ENCODE measurements around the gene WAPL. TPM values are rescaled to one million over a fixed set of nuclear protein-coding genes. Genes with fewer than 3 reads are reported as not detected.

Gene WAPL
- total RNA-seq, 3 donors from 2014 or later, result 32.9 to 37.2 (median 34.0) TPM

GRCh38 chr10:86556532-86556931, 34.9 kb upstream of the WAPL start:
- intact Hi-C loops (cut with DNase I, micrococcal nuclease), result no loop called here
- DNase-seq, result no peak
- Histone ChIP-seq H3K36me3 (ENCODE audit: low read depth) (no peaks in the 10 kb centered on the region), H3K4me3 (no peak overlapping the region), H3K9me3 (no peaks in the 10 kb centered on the region), H3K4me1 (ENCODE audit: low read depth) (no peaks in the 10 kb centered on the region)
- ATAC-seq, result no peak
- TF ChIP-seq, protein P1, sequence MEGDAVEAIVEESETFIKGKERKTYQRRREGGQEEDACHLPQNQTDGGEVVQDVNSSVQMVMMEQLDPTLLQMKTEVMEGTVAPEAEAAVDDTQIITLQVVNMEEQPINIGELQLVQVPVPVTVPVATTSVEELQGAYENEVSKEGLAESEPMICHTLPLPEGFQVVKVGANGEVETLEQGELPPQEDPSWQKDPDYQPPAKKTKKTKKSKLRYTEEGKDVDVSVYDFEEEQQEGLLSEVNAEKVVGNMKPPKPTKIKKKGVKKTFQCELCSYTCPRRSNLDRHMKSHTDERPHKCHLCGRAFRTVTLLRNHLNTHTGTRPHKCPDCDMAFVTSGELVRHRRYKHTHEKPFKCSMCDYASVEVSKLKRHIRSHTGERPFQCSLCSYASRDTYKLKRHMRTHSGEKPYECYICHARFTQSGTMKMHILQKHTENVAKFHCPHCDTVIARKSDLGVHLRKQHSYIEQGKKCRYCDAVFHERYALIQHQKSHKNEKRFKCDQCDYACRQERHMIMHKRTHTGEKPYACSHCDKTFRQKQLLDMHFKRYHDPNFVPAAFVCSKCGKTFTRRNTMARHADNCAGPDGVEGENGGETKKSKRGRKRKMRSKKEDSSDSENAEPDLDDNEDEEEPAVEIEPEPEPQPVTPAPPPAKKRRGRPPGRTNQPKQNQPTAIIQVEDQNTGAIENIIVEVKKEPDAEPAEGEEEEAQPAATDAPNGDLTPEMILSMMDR (IDR thresholded peaks at IDR 0.05), result no peak

DNA sequence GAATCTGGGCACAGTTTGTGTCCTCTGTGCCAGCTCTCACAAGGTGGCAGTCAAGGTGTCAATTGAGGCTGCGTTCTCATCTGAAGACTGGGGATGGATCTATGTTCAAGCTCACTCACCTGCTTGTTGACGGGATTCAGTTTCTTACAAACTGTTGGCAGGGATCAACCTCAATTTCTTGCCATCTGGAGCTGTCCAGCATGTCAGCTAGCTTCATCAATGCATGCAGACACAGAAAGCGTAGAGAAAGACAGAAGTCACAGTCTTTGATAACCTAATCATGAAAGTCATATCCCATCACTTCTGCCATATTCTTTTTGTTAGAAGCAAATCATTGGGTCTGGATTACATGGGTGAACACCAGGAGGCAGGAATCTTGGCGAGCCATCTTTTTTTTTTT, 32.0 kb upstream of the WAPL start:
- H3K36me3 ChIP-seq (ENCODE audit: low read depth), result no peaks in the 10 kb centered on the region
- H3K4me1 ChIP-seq (ENCODE audit: low read depth), result no peaks in the 10 kb centered on the region
- no peaks in the 10 kb centered on the region for H3K9me3 ChIP-seq
- no peak for ATAC-seq
- H3K4me3 ChIP-seq, result no peak overlapping the region
- TF ChIP-seq, protein P1 (IDR thresholded peaks at IDR 0.05), result no peak
- no peak for DNase-seq
- intact Hi-C loops (cut with DNase I, micrococcal nuclease), result no loop called here

- intact Hi-C loops (cut with DNase I, micrococcal nuclease), result no loop called here
- DNase-seq (no peak), ATAC-seq (no peak)
- Histone ChIP-seq H3K4me3 (no peak overlapping the region), H3K9me3 (no peaks in the 10 kb centered on the region), H3K4me1 (ENCODE audit: low read depth) (no peaks in the 10 kb centered on the region), H3K36me3 (ENCODE audit: low read depth) (no peaks in the 10 kb centered on the region)
- TF ChIP-seq, protein P1 (IDR thresholded peaks at IDR 0.05), result no peak
Observed at GRCh38 chr10:86553213-86553612, 31.6 kb upstream of the WAPL start.

- TF ChIP-seq, protein P1 (IDR thresholded peaks at IDR 0.05), result no peak
- Histone ChIP-seq H3K9me3 (no peaks in the 10 kb centered on the region), H3K36me3 (ENCODE audit: low read depth) (no peaks in the 10 kb centered on the region), H3K4me1 (ENCODE audit: low read depth) (no peaks in the 10 kb centered on the region), H3K4me3 (no peak overlapping the region)
- no peak for DNase-seq
- ATAC-seq, result no peak
- intact Hi-C loops (cut with DNase I, micrococcal nuclease), result no loop called here
Observed at GRCh38 chr10:86547296-86547695, 25.7 kb upstream of the WAPL start.

DNA sequence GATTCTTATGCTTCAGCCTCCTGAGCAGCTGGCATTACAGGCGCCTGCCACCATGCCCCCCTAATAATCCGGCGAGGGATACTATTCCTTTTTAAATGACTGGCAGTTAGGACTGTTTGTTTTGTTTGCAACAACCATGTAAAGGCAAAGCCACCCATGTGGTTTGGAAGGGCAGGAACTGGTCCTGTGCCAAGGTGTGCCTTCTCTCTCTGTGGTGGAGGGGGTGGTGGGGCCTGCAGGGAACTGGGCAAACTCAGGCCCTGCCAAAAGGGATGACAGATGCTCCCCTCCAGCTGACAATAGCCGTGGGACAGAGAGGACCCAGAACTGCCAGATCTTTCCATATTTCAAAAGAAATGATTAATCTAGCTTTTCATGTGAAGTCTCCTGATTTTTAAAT, 23.5 kb upstream of the WAPL start:
- TF ChIP-seq, protein P1 (IDR thresholded peaks at IDR 0.05), result no peak
- no peak for ATAC-seq
- intact Hi-C loops (cut with DNase I, micrococcal nuclease), result no loop called here
- no peak overlapping the region for H3K4me3 ChIP-seq
- no peaks in the 10 kb centered on the region for H3K36me3 ChIP-seq (ENCODE audit: low read depth)
- H3K4me1 ChIP-seq (ENCODE audit: low read depth), result no peaks in the 10 kb centered on the region
- H3K9me3 ChIP-seq, result no peaks in the 10 kb centered on the region
- DNase-seq, result no peak

DNA sequence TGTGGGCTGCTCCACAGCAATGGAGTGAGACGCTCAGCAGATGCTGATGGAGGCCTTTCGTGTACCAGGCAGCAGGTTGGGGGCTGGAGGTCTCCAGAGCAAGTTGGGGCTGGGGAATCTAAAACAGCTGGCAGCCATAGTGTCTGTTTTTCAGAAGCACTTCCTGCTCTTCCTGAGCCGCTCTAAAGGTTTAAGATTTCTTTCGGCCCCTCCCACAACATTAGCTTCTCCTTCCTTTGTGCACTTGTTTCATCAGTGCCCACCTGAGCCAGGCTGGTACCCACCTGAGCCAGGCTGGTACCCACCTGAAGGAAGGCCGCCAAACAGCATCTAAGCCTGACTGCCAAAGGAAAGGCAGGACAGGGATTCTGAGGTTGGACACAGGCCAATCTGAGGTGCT, 18.4 kb upstream of the WAPL start:
- Histone ChIP-seq H3K4me3 (no peak overlapping the region), H3K4me1 (ENCODE audit: low read depth) (peaks cover 4% of the 10 kb centered on the region), H3K9me3 (no peaks in the 10 kb centered on the region), H3K36me3 (ENCODE audit: low read depth) (no peaks in the 10 kb centered on the region)
- ATAC-seq (no peak), DNase-seq (no peak)
- intact Hi-C loops (cut with DNase I, micrococcal nuclease), result no loop called here
- TF ChIP-seq, protein P1 (IDR thresholded peaks at IDR 0.05), result no peak

Data from mucosa of descending colon (tissue), 3 donors.